Measurements from ENCODE around the gene PFKM.
A peak's percentile ranks its signal among the peaks of the same experiment; 100 is the strongest.

Gene PFKM

GRCh38 chr12:48183091-48183875 lies 64.1 kb downstream of the PFKM start, which contains the start of gene CCDC184:
Gene CCDC184, plus strand, starts transcription at chr12:48183644. Its CDS starts 479 bp downstream, at chr12:48184123.
- TF ChIP-seq ZFX (IDR thresholded peaks at IDR 0.05) (no peak), CTCF (conservative IDR thresholded peaks at IDR 0.05) (peak; percentile 64)

GRCh38 chr12:48183876-48184548 lies 64.8 kb downstream of the PFKM start:
- TF ChIP-seq CTCF (conservative IDR thresholded peaks at IDR 0.05) (peak; percentile 2; the same call in 1 of the 2 replicates), ZFX (IDR thresholded peaks at IDR 0.05) (no peak)
- no peak overlapping the region for H3K27ac ChIP-seq

More at GRCh38 chr12:48183091-48183875, 64.1 kb downstream of the PFKM start, which contains the start of gene CCDC184:
- H3K27ac ChIP-seq: no peak within 1 kb of the TSS

GRCh38 chr12:48184549-48184922 lies 65.4 kb downstream of the PFKM start:
- H3K27ac ChIP-seq: no peak overlapping the region
- no peak for TF ChIP-seq CTCF (conservative IDR thresholded peaks at IDR 0.05)
- no peak for TF ChIP-seq ZFX (IDR thresholded peaks at IDR 0.05)

GRCh38 chr12:48185181-48185919 lies 66.2 kb downstream of the PFKM start:
- TF ChIP-seq CTCF (conservative IDR thresholded peaks at IDR 0.05) (no peak), ZFX (IDR thresholded peaks at IDR 0.05) (no peak)
- no peak overlapping the region for H3K27ac ChIP-seq

- H3K27ac ChIP-seq: no peak overlapping the region
- TF ChIP-seq ZFX (IDR thresholded peaks at IDR 0.05) (no peak), CTCF (conservative IDR thresholded peaks at IDR 0.05) (no peak)
Measured at GRCh38 chr12:48187916-48188695, 68.9 kb downstream of the PFKM start.

GRCh38 chr12:48189331-48190125 lies 70.4 kb downstream of the PFKM start:
- H3K27ac ChIP-seq: no peak overlapping the region
- no peak for TF ChIP-seq ZFX (IDR thresholded peaks at IDR 0.05)
- peak; percentile 94 for TF ChIP-seq CTCF (conservative IDR thresholded peaks at IDR 0.05)
